OCI-LY3 (cell line): Measurements from ENCODE around the gene PKP4.

Source experiments
- EZH2phosphoT487 ChIP-seq: fragments of 200-600 bp; shearing (Covaris generic); IDR thresholded peaks from 2 replicates; pipeline ENCODE4 v1.6.1; 2018; ENCODE audit warnings: antibody characterized with exemption, mixed run types, low read depth
- TF ChIP-seq, protein P1 (sequence below): fragments of 200-600, 300-600 bp; sonication (generic); IDR thresholded peaks from 2 replicates; pipeline ENCODE4 v1.5.1; 2014; ENCODE audit warnings: antibody characterized with exemption, low read length, low read depth

GRCh38 chr2:158713523-158714138, 256.9 kb downstream of the PKP4 start:
- TF ChIP-seq, protein P1, sequence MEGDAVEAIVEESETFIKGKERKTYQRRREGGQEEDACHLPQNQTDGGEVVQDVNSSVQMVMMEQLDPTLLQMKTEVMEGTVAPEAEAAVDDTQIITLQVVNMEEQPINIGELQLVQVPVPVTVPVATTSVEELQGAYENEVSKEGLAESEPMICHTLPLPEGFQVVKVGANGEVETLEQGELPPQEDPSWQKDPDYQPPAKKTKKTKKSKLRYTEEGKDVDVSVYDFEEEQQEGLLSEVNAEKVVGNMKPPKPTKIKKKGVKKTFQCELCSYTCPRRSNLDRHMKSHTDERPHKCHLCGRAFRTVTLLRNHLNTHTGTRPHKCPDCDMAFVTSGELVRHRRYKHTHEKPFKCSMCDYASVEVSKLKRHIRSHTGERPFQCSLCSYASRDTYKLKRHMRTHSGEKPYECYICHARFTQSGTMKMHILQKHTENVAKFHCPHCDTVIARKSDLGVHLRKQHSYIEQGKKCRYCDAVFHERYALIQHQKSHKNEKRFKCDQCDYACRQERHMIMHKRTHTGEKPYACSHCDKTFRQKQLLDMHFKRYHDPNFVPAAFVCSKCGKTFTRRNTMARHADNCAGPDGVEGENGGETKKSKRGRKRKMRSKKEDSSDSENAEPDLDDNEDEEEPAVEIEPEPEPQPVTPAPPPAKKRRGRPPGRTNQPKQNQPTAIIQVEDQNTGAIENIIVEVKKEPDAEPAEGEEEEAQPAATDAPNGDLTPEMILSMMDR = no peak
- no peak for TF ChIP-seq EZH2phosphoT487
